Fibroblast of the aortic adventitia (primary cell): ENCODE measurements around the gene ASTL. TPM values are rescaled to one million over a fixed set of nuclear protein-coding genes. Genes with fewer than 3 reads are reported as not detected.

ENCODE experiments used
- DNase-seq: peaks from one replicate; pipeline ENCODE4 v3.0.0-alpha.2; 2010; ENCODE audit warnings: low read depth
- H3K4me3 ChIP-seq: 2 replicates; pipeline ENCODE4 v1.5.1; 2011; ENCODE audit warnings: low read depth, mild to moderate bottlenecking, control low read depth, low read length, moderate library complexity
- total RNA-seq: library from RNA; depleted of rRNA; stranded (reverse); fragments of >200 nt; gene quantifications from 2 replicates; pipeline ENCODE4 v1.2.3, GENCODE V29; 2012; ENCODE audit warnings: low replicate concordance
- TF ChIP-seq, protein P1 (sequence below): IDR thresholded peaks from 2 replicates; pipeline ENCODE4 v1.5.1; 2011; ENCODE audit warnings: mild to moderate bottlenecking, low read length, control low read depth, inconsistent platforms; ENCODE audit not compliant: insufficient read depth

Gene ASTL
- total RNA-seq, 1 donor, result not detected

DNA sequence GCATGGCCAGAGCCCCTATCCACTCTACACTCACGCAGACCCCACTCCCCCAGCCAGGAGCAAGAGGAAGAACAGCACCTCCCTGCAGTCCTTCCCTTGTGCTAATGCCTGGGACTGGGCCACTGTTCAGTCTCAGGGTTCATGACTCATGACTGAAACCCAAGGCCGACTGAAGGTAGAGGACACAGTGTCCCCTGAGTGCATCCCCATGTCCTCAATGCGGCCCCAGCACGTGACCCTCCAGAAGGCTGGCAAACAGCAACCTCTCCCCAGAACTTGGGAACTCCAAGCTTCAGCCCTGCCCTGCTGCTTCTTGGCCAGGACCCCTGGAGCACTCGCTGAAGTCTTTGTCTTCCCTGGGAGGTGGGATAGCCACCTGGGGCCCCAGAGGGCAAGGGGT is 15.9 kb downstream of the ASTL start:
- DNase-seq, result no peak
- TF ChIP-seq, protein P1, sequence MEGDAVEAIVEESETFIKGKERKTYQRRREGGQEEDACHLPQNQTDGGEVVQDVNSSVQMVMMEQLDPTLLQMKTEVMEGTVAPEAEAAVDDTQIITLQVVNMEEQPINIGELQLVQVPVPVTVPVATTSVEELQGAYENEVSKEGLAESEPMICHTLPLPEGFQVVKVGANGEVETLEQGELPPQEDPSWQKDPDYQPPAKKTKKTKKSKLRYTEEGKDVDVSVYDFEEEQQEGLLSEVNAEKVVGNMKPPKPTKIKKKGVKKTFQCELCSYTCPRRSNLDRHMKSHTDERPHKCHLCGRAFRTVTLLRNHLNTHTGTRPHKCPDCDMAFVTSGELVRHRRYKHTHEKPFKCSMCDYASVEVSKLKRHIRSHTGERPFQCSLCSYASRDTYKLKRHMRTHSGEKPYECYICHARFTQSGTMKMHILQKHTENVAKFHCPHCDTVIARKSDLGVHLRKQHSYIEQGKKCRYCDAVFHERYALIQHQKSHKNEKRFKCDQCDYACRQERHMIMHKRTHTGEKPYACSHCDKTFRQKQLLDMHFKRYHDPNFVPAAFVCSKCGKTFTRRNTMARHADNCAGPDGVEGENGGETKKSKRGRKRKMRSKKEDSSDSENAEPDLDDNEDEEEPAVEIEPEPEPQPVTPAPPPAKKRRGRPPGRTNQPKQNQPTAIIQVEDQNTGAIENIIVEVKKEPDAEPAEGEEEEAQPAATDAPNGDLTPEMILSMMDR, result no peak

DNA sequence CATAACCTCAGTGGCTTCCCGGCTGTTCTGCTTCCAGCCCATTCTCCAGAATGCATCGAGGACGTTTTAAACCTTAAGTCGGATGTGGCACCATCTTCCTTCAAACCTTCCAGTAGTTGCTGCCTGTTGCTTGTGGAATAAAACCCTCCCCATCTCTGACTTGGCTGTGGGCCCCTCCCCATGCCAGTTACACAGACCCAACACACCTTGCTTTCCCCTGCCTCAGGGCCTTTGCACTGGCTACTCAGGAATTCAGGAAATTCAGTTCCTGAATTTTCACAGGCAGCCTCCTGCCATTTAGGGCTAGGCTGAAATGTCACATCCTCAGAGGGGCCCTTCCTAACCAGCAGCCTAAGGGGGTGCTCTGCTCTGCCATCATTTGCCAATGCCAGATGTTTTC is 16.9 kb downstream of the ASTL start:
- TF ChIP-seq, protein P1, result no peak

More for the DNA sequence above, 15.9 kb downstream of the ASTL start:
- H3K4me3 ChIP-seq, result no peak overlapping the region

DNA sequence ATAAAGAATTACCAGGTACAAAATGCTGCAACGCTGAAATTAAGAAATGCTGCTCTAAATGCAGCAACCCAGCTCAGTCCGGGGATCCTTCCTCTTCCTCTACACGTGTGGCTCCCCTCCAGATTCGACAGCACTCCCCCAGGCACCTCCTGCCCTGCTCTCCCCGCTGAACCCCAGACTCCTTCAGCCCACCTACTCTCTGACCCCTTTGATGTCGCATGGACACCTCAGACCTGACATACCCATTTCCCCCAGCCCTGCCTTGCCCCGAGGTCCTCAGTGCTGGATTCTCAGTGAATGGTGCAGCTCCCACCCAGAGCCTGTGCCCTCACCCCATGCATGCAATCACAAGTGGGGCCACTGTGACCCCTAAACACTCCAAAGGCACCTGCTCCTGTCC is 17.3 kb downstream of the ASTL start:
- no peak overlapping the region for H3K4me3 ChIP-seq
- TF ChIP-seq, protein P1, result no peak
- DNase-seq, result no peak

More for the DNA sequence above, 16.9 kb downstream of the ASTL start:
- DNase-seq, result no peak
- H3K4me3 ChIP-seq, result no peak overlapping the region

DNA sequence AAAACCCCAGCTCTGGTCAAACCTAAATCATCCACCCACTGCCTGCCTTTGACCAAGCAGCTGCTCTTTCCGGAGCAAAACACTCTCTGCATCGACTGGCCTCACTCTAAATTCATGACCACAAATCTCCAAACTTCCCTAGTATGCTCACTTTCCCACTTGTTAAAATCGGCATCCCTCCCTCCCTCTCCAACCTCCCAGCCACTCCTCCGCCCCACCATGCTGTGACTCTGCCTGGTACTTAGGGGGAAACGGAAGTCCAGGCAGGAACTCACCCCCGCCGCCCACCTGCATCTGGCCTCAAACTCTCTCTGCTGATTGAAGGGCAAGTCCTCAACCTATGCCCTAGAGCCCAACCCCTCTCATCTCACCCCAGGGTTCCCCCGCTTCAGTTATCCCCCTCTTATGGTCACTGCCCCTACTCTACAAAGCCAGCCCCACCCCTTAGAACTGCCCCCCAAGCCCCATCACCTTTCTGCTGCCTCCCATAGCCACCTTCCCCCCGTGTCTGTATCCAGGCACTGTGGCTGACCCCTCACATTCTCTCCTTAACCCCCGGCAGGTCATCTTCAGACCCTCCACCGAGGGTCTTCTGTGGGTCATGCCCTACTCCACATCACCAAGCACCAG is 18.1 kb downstream of the ASTL start:
- TF ChIP-seq, protein P1, result no peak
- H3K4me3 ChIP-seq, result no peak overlapping the region
- no peak for DNase-seq

DNA sequence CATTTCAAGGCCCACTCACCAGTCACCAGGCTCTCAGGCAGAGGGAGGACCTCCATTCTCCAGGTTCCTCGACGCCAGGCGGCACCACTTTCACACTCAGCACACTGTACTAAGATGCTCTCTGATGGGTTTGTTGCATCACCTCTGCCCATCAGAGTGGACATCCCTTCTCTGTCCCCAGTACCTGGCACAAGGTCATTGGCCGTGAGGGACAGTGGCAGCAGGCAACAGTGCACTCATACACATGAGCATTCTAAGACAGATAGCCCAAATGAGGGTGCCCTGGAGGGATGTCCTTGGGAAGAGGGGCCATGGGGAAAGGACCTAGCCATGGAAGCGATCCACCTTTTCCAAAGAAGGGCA is 18.9 kb downstream of the ASTL start:
- no peak overlapping the region for H3K4me3 ChIP-seq
- TF ChIP-seq, protein P1, result no peak
- no peak for DNase-seq

DNA sequence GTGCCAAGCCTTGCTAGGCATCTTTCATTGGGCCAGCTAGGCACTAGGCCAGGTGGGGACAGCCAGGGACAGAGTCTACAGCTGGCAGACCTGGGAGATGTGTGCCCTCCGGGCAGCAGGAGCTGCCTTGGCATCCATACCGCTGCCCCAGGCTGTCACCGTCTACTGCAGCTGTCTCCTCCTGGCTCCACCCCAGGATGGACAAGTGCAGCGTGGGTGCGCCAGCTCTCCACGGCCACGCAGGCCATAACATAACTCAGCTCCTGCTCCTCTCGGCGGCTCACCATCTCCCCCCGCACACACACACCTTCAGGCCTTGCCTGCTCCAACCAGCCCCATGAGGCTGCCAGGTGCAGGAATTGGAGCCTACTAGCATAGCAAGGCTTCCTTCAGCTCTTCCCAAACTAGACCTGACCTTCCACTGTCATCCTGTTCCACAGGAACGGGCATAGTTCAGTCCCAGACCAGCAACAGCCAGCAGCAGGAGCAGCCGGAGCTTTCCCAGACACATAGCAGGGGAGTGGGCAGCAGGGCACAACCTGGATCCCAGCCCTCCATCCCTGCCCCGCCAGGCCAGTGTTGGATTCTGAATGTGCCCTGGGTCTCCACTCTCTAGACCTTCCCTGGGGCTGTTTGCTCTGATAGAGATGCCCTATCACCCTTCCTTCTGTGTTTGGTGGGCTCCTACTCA is 19.5 kb downstream of the ASTL start:
- TF ChIP-seq, protein P1, result no peak
- DNase-seq, result no peak
- no peak overlapping the region for H3K4me3 ChIP-seq
